Stimulated activated CD8-positive, alpha-beta memory T cell treated with anti-CD3 and anti-CD28 coated beads, Interleukin-4, amount 100 ng/mL, for 1 hour (primary cell): ENCODE data around the gene CPA1.

ENCODE experiments used
- DNase-seq, 2 donors: peaks; one replicate each; pipeline ENCODE4 v3.0.0-alpha.2; 2020; ENCODE audit warnings: low read depth in 2 of 2, low spot score in 1 of 2

CPA1 gene

GRCh38 chr7:130425796-130426195 is 45.5 kb downstream of the CPA1 start:
- DNase-seq, result no peak

DNA sequence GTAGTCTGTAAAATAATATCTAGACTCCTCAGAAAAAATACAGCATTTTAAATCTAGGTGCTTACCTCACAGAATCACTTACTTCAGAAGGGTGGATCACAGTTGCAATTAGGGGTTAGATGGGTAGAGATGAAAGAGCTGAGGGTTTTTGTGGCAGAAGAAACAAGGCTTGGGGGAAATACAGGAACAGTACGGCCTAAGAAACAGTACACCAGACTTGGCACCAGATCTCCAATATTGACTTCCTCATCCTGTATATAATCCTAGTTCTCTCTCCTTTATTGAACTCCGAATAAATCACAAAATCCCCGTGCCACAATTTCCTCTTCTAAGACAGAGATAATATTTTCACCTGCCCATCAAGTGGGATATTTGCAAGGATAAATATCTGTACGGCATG is 46.3 kb downstream of the CPA1 start:
- no peak for DNase-seq

DNA sequence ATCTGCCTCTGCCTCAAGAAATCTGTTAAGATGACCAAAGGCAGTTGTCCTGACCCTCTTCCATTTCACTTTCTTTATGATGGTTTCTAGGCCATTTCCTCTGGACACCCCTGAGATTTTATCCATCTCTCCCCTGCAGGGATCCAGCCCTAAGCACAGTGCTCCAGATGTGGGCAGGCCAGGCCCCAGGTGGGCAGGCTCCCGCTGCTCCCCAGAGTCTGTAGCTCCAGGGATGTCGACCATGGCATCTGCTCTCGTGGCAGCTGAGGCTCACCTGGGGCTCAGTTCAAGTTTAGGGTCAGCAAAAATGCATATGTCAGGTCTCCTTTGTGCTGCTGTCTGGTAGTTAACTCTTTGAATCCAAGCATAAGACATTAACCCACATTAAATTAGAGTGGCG is 48.7 kb downstream of the CPA1 start:
- DNase-seq, result no peak

DNA sequence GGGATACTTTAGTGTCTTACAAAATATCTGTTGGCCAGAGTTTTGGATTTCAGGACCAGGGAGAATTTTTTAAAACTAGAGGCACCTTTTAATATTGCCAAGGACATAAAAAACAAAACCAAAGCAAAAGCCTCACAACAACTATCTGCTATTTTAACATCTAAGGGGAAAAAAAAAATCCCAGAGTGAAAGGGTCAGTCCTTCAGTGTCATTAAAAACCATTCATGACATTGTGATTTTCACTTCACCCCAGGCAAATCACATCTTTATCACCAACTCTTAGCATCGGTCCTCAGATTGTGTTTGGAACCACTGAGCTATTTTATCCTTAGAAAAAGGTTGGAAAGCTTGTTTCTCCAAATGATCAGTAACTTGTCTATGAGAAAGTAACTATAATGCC is 49.8 kb downstream of the CPA1 start:
- DNase-seq, result no peak

- no peak for DNase-seq
Observed at GRCh38 chr7:130430841-130431666, 50.8 kb downstream of the CPA1 start.

DNA sequence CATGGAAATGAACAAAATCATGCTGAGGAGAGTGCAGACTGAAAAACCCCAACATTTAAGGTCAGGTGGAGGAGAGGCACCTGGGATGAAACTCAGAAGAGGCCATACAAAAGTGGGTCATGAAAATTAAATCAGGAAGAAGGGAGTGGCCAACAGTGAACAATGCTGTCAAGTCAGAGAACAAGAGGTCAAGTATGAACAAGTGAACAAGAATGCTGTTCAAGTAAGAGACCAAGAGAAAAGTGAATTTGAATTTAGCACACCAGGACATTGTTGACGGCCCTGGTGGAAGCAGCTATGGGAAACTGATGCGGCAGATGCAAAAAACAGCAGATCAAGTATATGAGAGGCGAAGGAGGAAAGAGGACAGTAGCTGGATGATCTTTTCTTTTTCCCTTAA is 52.6 kb downstream of the CPA1 start:
- no peak for DNase-seq

GRCh38 chr7:130433301-130433700 is 53.0 kb downstream of the CPA1 start:
- DNase-seq, result no peak

- DNase-seq, result no peak
Observed at GRCh38 chr7:130435311-130435854, 55.1 kb downstream of the CPA1 start.

GRCh38 chr7:130436253-130436652 is 56.0 kb downstream of the CPA1 start:
- no peak for DNase-seq
